Thyroid gland (tissue), 4 donors: ENCODE measurements around the gene KCTD19. TPM values are rescaled to one million over a fixed set of nuclear protein-coding genes. Genes with fewer than 3 reads are reported as not detected.

Experiments
- DNase-seq, 2 donors: peaks; one replicate each; pipeline ENCODE4 v3.0.0-alpha.2; 2019
- H3K27ac ChIP-seq, 3 donors: fragments of 200-600 bp; sonication (generic); 1 replicate in 2 of 3; 2 replicates in 1 of 3; pipeline ENCODE4 v1.5.1; 2016 to 2019; ENCODE audit warnings: mild to moderate bottlenecking in 1 of 3, moderate library complexity in 1 of 3
- H3K27me3 ChIP-seq: fragments of 200-600 bp; sonication (generic); one replicate; pipeline ENCODE4 v1.5.1; 2019
- H3K36me3 ChIP-seq, 2 donors: fragments of 200-600 bp; sonication (generic); one replicate each; pipeline ENCODE4 v1.5.1; 2016 to 2019
- H3K4me1 ChIP-seq, 2 donors: fragments of 200-600 bp; sonication (generic); one replicate each; pipeline ENCODE4 v1.5.1; 2017 to 2019
- H3K4me3 ChIP-seq, 3 donors: fragments of 200-600 bp; sonication (generic); replicated peaks in 1 of 3; 1 replicate in 2 of 3; 2 replicates in 1 of 3; pipeline ENCODE4 v1.5.1; 2016; ENCODE audit warnings: mild to moderate bottlenecking in 1 of 3
- H3K9me3 ChIP-seq: fragments of 200-600 bp; sonication (generic); one replicate; pipeline ENCODE4 v1.5.1; 2017
- CTCF ChIP-seq, 6 experiments: fragments of 200-600 bp in 3 of 6; fragments of 450-650 bp in 3 of 6; sonication (generic) in 3 of 6; IDR thresholded peaks; one replicate each; pipeline ENCODE4 v1.5.1; 2016 to 2019; ENCODE audit warnings: antibody characterized with exemption in 6 of 6, mild to moderate bottlenecking in 2 of 6, inconsistent platforms in 1 of 6, moderate library complexity in 1 of 6
- POLR2A ChIP-seq, 2 donors: fragments of 450-650 bp; IDR thresholded peaks; one replicate each; pipeline ENCODE4 v1.6.1; 2017; ENCODE audit warnings: antibody characterized with exemption in 2 of 2, mild to moderate bottlenecking in 2 of 2, moderate library complexity in 1 of 2
- WGBS, 2 donors: methylation state at CpG; one replicate each; pipeline ENCODE4 v1.1.5; 2017; 5-methylcytosine and 5-hydroxymethylcytosine counted together
- intact Hi-C: fragments of 100-400 bp; cut with DNase I; formaldehyde crosslinking; loops from one replicate; pipeline ENCODE4 v1.15.1; 2023
- total RNA-seq, 4 donors: library from RNA; depleted of rRNA; stranded (reverse); fragments of >200 nt; gene quantifications; one replicate each; pipeline ENCODE4 v1.2.3, GENCODE V29; 2016

Gene KCTD19
- total RNA-seq, 4 donors from 2014 or later: 2.6 TPM; not detected in 3

GRCh38 chr16:67269766-67270165, 56.8 kb downstream of the KCTD19 start:
- Histone ChIP-seq H3K9me3 (no peaks in the 10 kb centered on the region), H3K4me1 (peaks cover 0 to 2% of the 10 kb centered on the region in 2 donors), H3K27ac (no peak overlapping the region), H3K27me3 (no peaks in the 10 kb centered on the region), H3K36me3 (no peaks in the 10 kb centered on the region), H3K4me3 (no peak overlapping the region)
- TF ChIP-seq POLR2A (IDR thresholded peaks at IDR 0.05) (no peak), CTCF (IDR thresholded peaks at IDR 0.05) (no peak)
- WGBS, 2 donors: 56 to 61% methylated on average over 5 of the region's 5 CpGs
- intact Hi-C loops: no loop called here
- DNase-seq: no peak

GRCh38 chr16:67268136-67268579, 58.4 kb downstream of the KCTD19 start:
- no peak for DNase-seq
- intact Hi-C loops: no loop called here
- H3K9me3 ChIP-seq: no peaks in the 10 kb centered on the region
- no peaks in the 10 kb centered on the region for H3K36me3 ChIP-seq
- 38 to 57% methylated on average over 5 of the region's 5 CpGs for WGBS, 2 donors
- H3K27me3 ChIP-seq: no peaks in the 10 kb centered on the region
- peaks cover 0 to 2% of the 10 kb centered on the region in 2 donors for H3K4me1 ChIP-seq
- H3K27ac ChIP-seq: no peak overlapping the region
- TF ChIP-seq POLR2A (IDR thresholded peaks at IDR 0.05) (no peak), CTCF (IDR thresholded peaks at IDR 0.05) (no peak)
- no peak overlapping the region for H3K4me3 ChIP-seq

- TF ChIP-seq POLR2A (IDR thresholded peaks at IDR 0.05): no peak
- TF ChIP-seq CTCF (IDR thresholded peaks at IDR 0.05): no peak
- H3K36me3 ChIP-seq: no peaks in the 10 kb centered on the region
- H3K9me3 ChIP-seq: no peaks in the 10 kb centered on the region
- intact Hi-C loops: no loop called here
- no peak overlapping the region for H3K27ac ChIP-seq
- H3K27me3 ChIP-seq: no peaks in the 10 kb centered on the region
- no peak for DNase-seq
- WGBS, 2 donors: 67 to 72% methylated on average over 8 of the region's 8 CpGs
- H3K4me1 ChIP-seq: peaks cover 0 to 2% of the 10 kb centered on the region in 2 donors
- H3K4me3 ChIP-seq: no peak overlapping the region
Observed at GRCh38 chr16:67265834-67266233, 60.7 kb downstream of the KCTD19 start.

- intact Hi-C loops: no loop called here
- 92 to 94% methylated on average over 5 of the region's 5 CpGs for WGBS, 2 donors
Observed at GRCh38 chr16:67264866-67265265, 61.7 kb downstream of the KCTD19 start.

GRCh38 chr16:67264277-67264676, 62.3 kb downstream of the KCTD19 start:
- Histone ChIP-seq H3K36me3 (no peaks in the 10 kb centered on the region), H3K9me3 (no peaks in the 10 kb centered on the region), H3K4me1 (peaks cover 0 to 2% of the 10 kb centered on the region in 2 donors), H3K27me3 (no peaks in the 10 kb centered on the region), H3K4me3 (no peak overlapping the region), H3K27ac (no peak overlapping the region)
- DNase-seq: no peak
- WGBS, 2 donors: 82% methylated on average over 6 to 9 of the region's 9 CpGs
- TF ChIP-seq POLR2A (IDR thresholded peaks at IDR 0.05) (no peak), CTCF (IDR thresholded peaks at IDR 0.05) (no peak)
- intact Hi-C loops: no loop called here

More at GRCh38 chr16:67264866-67265265, 61.7 kb downstream of the KCTD19 start:
- Histone ChIP-seq H3K36me3 (no peaks in the 10 kb centered on the region), H3K27me3 (no peaks in the 10 kb centered on the region), H3K9me3 (no peaks in the 10 kb centered on the region), H3K27ac (no peak overlapping the region), H3K4me1 (peaks cover 0 to 2% of the 10 kb centered on the region in 2 donors), H3K4me3 (no peak overlapping the region)
- DNase-seq: no peak
- TF ChIP-seq CTCF (IDR thresholded peaks at IDR 0.05): no peak
- no peak for TF ChIP-seq POLR2A (IDR thresholded peaks at IDR 0.05)
